ENCODE results near the gene PTPRK.

- TF ChIP-seq EZH2 (IDR thresholded peaks at IDR 0.05; ENCODE audit: low read length, missing control alignments), result no peak
- TF ChIP-seq, protein P1, sequence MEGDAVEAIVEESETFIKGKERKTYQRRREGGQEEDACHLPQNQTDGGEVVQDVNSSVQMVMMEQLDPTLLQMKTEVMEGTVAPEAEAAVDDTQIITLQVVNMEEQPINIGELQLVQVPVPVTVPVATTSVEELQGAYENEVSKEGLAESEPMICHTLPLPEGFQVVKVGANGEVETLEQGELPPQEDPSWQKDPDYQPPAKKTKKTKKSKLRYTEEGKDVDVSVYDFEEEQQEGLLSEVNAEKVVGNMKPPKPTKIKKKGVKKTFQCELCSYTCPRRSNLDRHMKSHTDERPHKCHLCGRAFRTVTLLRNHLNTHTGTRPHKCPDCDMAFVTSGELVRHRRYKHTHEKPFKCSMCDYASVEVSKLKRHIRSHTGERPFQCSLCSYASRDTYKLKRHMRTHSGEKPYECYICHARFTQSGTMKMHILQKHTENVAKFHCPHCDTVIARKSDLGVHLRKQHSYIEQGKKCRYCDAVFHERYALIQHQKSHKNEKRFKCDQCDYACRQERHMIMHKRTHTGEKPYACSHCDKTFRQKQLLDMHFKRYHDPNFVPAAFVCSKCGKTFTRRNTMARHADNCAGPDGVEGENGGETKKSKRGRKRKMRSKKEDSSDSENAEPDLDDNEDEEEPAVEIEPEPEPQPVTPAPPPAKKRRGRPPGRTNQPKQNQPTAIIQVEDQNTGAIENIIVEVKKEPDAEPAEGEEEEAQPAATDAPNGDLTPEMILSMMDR (conservative IDR thresholded peaks at IDR 0.05 in 1 of 2, IDR thresholded peaks at IDR 0.05 in 1 of 2; ENCODE audit: low read depth in 1 of 2, low read length in 2 of 2), result no peak
Measured at GRCh38 chr6:128314190-128314589, 206.2 kb downstream of the PTPRK start.

All from fibroblast of lung (primary cell).